Activated CD8-positive, alpha-beta T cell treated with anti-CD3 and anti-CD28 coated beads for 36 hours (primary cell): ENCODE data around the gene FKBP1B. TPM values are rescaled to one million over a fixed set of nuclear protein-coding genes. Genes with fewer than 3 reads are reported as not detected.

Source experiments
- ATAC-seq: fragments of 200-7000 bp; cut with Tn5 transposase; one replicate; pipeline ENCODE4 v1.10.0; 2021; ENCODE audit warnings: mild to moderate bottlenecking, moderate library complexity
- CTCF ChIA-PET: fragments of 350-600 bp; sonication (Branson Sonifier 250); formaldehyde crosslinking; loops from one replicate; lab custom pipeline; 2021; ENCODE audit warnings: antibody characterized with exemption; lab: Charles Lee
- POLR2A ChIA-PET: fragments of 350-600 bp; sonication (Branson Sonifier 250); formaldehyde crosslinking; loops from one replicate; lab custom pipeline; 2021; ENCODE audit warnings: antibody characterized with exemption; lab: Charles Lee
- DNase-seq: peaks from one replicate; pipeline ENCODE4 v3.0.0-alpha.2; 2020
- H3K27ac Mint-ChIP-seq: one replicate; pipeline ENCODE4 v1.8.0; 2021; ENCODE audit warnings: mild to moderate bottlenecking, mixed read lengths
- H3K27me3 Mint-ChIP-seq: one replicate; pipeline ENCODE4 v1.8.0; 2021; ENCODE audit warnings: mixed read lengths
- H3K36me3 Mint-ChIP-seq: one replicate; pipeline ENCODE4 v1.8.0; 2021; ENCODE audit warnings: low read depth, mixed read lengths
- H3K4me1 Mint-ChIP-seq: one replicate; pipeline ENCODE4 v1.8.0; 2021; ENCODE audit warnings: low read depth, mixed read lengths
- H3K4me3 Mint-ChIP-seq: one replicate; pipeline ENCODE4 v1.8.0; 2021; ENCODE audit warnings: mild to moderate bottlenecking, moderate library complexity, mixed read lengths
- H3K9me3 Mint-ChIP-seq: one replicate; pipeline ENCODE4 v1.8.0; 2021; ENCODE audit warnings: mixed read lengths
- intact Hi-C: fragments of 100-400 bp; cut with micrococcal nuclease; formaldehyde crosslinking; loops from one replicate; pipeline ENCODE4 v1.10.0; 2022
- total RNA-seq, 2 experiments: library from RNA; stranded (reverse); gene quantifications; one replicate each; pipeline ENCODE4 v1.2.3, GENCODE V29; 2021
- TF ChIP-seq, protein P1 (sequence below): fragments of 200-600 bp; IDR thresholded peaks from one replicate; pipeline ENCODE4 v1.8.0; 2022; ENCODE audit warnings: antibody characterized with exemption, mild to moderate bottlenecking

The FKBP1B gene
- total RNA-seq, 2 experiments from 2014 or later = 1.3 to 1.7 TPM

DNA sequence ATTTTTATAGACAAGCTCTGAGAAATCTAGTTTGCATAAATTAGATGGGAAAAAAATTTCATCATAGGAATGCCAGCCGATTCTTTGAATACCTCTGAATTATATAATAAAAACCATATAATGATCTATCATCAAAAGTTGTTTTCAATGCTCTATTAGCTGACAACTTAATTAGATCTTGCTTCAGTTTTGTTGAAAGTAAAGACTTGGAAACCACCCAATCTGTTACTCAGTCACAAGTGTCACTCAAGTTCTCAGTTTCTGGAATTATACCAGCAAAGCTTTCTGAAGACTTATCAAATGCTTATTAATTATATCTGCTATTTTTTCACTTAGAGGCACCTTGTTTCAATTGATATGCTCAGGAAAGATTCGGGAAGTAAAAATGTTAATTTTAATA lies 52.5 kb downstream of the FKBP1B start:
- Mint-ChIP-seq H3K4me3 (no peak overlapping the region), H3K9me3 (peaks cover 8% of the 10 kb centered on the region), H3K4me1 (no peaks in the 10 kb centered on the region), H3K27ac (no peak overlapping the region), H3K27me3 (no peaks in the 10 kb centered on the region), H3K36me3 (peaks cover 13% of the 10 kb centered on the region)
- TF ChIP-seq, protein P1, sequence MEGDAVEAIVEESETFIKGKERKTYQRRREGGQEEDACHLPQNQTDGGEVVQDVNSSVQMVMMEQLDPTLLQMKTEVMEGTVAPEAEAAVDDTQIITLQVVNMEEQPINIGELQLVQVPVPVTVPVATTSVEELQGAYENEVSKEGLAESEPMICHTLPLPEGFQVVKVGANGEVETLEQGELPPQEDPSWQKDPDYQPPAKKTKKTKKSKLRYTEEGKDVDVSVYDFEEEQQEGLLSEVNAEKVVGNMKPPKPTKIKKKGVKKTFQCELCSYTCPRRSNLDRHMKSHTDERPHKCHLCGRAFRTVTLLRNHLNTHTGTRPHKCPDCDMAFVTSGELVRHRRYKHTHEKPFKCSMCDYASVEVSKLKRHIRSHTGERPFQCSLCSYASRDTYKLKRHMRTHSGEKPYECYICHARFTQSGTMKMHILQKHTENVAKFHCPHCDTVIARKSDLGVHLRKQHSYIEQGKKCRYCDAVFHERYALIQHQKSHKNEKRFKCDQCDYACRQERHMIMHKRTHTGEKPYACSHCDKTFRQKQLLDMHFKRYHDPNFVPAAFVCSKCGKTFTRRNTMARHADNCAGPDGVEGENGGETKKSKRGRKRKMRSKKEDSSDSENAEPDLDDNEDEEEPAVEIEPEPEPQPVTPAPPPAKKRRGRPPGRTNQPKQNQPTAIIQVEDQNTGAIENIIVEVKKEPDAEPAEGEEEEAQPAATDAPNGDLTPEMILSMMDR = no peak
- DNase-seq (no peak), ATAC-seq (no peak)
- ChIA-PET POLR2A (interaction anchor here (1.2 kb wide), 1 partner anchor 9 kb away, joined by 3 read pairs; no protein-coding TSS in a partner anchor), CTCF (interaction anchor here (0.7 to 1.0 kb wide), 3 partner anchors 16 to 277 kb away, joined by 3 to 5 read pairs (median 3); partner anchors contain the start of gene TP53I3)
- intact Hi-C loops = no loop called here

DNA sequence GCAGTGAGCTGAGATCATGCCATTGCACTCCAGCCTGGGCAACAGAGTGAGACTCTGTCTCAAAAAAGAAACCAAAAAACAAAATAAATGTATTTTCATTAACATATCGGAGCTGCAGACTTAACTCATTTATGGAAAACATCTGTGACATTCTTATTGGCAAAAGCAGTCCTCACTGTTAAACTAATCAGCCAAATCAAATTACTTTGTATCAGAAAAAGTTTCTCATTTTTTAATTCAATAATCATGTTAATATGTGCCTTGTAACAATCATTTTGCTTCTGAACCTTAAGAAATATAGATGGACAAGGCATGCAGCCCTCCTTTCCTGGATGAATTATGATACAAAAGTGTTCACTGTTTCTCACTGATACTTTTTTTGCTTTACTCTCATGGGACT lies 53.1 kb downstream of the FKBP1B start:
- H3K4me3 Mint-ChIP-seq = no peak overlapping the region
- intact Hi-C loops = no loop called here
- H3K4me1 Mint-ChIP-seq = no peaks in the 10 kb centered on the region
- H3K9me3 Mint-ChIP-seq = peaks cover 14% of the 10 kb centered on the region
- H3K27ac Mint-ChIP-seq = no peak overlapping the region
- ChIA-PET CTCF (interaction anchor here (1.0 to 1.4 kb wide), 2 partner anchors 19 to 278 kb away, joined by 5 to 10 read pairs; partner anchors contain the start of gene TP53I3), POLR2A (no interaction called here)
- TF ChIP-seq, protein P1 = no peak
- no peaks in the 10 kb centered on the region for H3K27me3 Mint-ChIP-seq
- peaks cover 13% of the 10 kb centered on the region for H3K36me3 Mint-ChIP-seq
- DNase-seq (no peak), ATAC-seq (no peak)

DNA sequence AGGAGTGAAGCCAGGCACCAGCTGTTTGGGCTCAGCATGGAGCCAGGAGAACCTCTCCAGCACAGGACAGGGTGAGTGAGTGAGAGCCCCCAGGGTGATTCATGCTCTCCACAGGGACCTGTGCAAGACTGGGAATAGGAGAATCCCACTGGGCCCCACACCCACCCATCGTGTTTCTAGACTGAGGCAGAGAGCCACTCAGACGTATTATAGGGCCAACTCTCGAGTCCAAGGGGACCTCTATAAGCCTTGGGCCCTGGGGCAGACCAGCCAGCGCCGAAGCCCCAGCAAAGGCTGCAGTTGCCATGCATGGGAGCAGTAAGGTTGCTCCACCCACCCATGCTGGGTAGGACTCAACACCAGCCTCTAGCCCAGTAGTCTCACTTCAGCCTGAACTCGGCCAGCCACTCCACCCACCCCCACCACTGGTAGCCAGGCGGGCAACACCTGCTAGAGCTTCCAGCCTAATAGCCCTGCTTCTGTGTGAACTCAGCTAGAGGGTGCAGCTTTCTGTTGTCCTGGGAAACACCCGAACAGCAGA lies 54.6 kb downstream of the FKBP1B start:
- Mint-ChIP-seq H3K27me3 (no peaks in the 10 kb centered on the region), H3K4me3 (no peak overlapping the region), H3K36me3 (peaks cover 13% of the 10 kb centered on the region), H3K27ac (no peak overlapping the region), H3K4me1 (no peaks in the 10 kb centered on the region), H3K9me3 (peaks cover 21% of the 10 kb centered on the region)
- DNase-seq = no peak
- intact Hi-C loops = no loop called here
- ATAC-seq = no peak
- POLR2A ChIA-PET = no interaction called here
- TF ChIP-seq, protein P1 = no peak
- CTCF ChIA-PET = interaction anchor here (1.4 kb wide), 1 partner anchor 20 kb away, joined by 10 read pairs; the partner anchor contains the start of gene TP53I3

DNA sequence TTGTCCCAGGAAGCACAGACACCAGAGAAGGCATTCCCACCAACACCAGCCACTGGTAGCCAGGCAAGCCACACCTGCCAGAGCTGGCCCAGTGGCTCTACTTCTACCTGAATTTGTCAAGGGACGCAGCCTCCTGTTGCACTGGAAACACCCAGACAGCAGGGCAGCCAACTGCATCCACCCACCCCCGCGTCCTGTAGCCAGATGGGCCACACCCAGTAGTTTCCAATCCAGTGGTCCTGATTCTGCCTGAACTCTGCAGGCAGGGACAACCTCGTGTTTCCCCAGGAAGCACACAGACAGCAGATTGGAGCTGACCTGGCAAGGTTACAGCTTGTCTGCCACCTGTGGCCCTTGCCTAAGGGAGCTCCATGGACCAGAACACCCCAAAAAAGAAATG lies 55.4 kb downstream of the FKBP1B start:
- H3K36me3 Mint-ChIP-seq = peaks cover 10% of the 10 kb centered on the region

DNA sequence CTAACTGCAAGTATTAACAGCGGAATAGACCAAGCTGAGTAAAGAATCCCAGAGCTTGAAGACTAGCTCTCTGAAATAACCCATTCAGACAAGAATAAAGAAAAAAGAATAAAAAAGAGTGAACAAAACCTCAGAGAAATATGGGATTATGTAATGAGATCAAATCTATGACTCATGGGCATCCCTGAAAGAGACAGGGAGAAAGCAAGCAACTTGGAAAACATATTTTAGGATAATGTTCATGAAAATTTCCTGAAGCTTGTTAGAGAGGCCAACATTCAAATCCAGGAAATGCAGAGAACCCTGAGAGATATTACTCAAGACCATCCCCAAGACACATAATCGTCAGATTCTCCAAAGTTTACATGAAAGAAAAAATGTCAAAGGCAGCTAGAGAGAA lies 56.3 kb downstream of the FKBP1B start:
- TF ChIP-seq, protein P1 = no peak
- Mint-ChIP-seq H3K27ac (no peak overlapping the region), H3K4me1 (no peaks in the 10 kb centered on the region), H3K9me3 (peaks cover 21% of the 10 kb centered on the region), H3K27me3 (no peaks in the 10 kb centered on the region), H3K36me3 (peaks cover 5% of the 10 kb centered on the region), H3K4me3 (no peak overlapping the region)
- intact Hi-C loops = no loop called here
- DNase-seq (no peak), ATAC-seq (no peak)
- CTCF ChIA-PET = interaction anchor here (1.0 to 2.2 kb wide), 3 partner anchors 22 to 281 kb away, joined by 3 to 8 read pairs (median 4); partner anchors contain the start of gene TP53I3
- POLR2A ChIA-PET = no interaction called here

More for the DNA sequence above, 55.4 kb downstream of the FKBP1B start:
- Mint-ChIP-seq H3K4me3 (no peak overlapping the region), H3K27ac (no peak overlapping the region), H3K4me1 (no peaks in the 10 kb centered on the region), H3K9me3 (peaks cover 21% of the 10 kb centered on the region), H3K27me3 (no peaks in the 10 kb centered on the region)
- DNase-seq (no peak), ATAC-seq (no peak)
- intact Hi-C loops = no loop called here
- CTCF ChIA-PET = no interaction called here
- TF ChIP-seq, protein P1 = no peak
- POLR2A ChIA-PET = no interaction called here
